GM21447 (cell line): ENCODE data around the gene PAK4.

Experiments used
- ATAC-seq: cut with Tn5 transposase; IDR thresholded peaks from one replicate; pipeline ENCODE4 v1.9.1; 2021; ENCODE audit not compliant: unreplicated experiment

PAK4 gene

GRCh38 chr19:39162441-39163043 lies 37.0 kb downstream of the PAK4 start:
- ATAC-seq: no peak

GRCh38 chr19:39163621-39164020 lies 38.0 kb downstream of the PAK4 start:
- no peak for ATAC-seq

- ATAC-seq: no peak
Measured at GRCh38 chr19:39164289-39164688, 38.7 kb downstream of the PAK4 start.

- ATAC-seq: no peak
Measured at GRCh38 chr19:39165857-39166256, 40.3 kb downstream of the PAK4 start.

- no peak for ATAC-seq
Measured at GRCh38 chr19:39166571-39167391, 41.2 kb downstream of the PAK4 start.

- ATAC-seq: no peak
Measured at GRCh38 chr19:39167461-39168257, 42.1 kb downstream of the PAK4 start.

GRCh38 chr19:39168258-39169142 lies 42.9 kb downstream of the PAK4 start:
- no peak for ATAC-seq

GRCh38 chr19:39169143-39169810 lies 43.7 kb downstream of the PAK4 start:
- no peak for ATAC-seq

- ATAC-seq: no peak
Measured at GRCh38 chr19:39170386-39171231, 45.0 kb downstream of the PAK4 start.

- no peak for ATAC-seq
Measured at GRCh38 chr19:39171479-39172465, 46.2 kb downstream of the PAK4 start.

- no peak for ATAC-seq
Measured at GRCh38 chr19:39172700-39173501, 47.3 kb downstream of the PAK4 start.

- no peak for ATAC-seq
Measured at GRCh38 chr19:39173502-39173991, 48.0 kb downstream of the PAK4 start.

- ATAC-seq: no peak
Measured at GRCh38 chr19:39174142-39174541, 48.6 kb downstream of the PAK4 start.

GRCh38 chr19:39174558-39175544 lies 49.3 kb downstream of the PAK4 start:
- ATAC-seq: no peak

- no peak for ATAC-seq
Measured at GRCh38 chr19:39175564-39175963, 50.0 kb downstream of the PAK4 start.

- no peak for ATAC-seq
Measured at GRCh38 chr19:39177110-39177699, 51.6 kb downstream of the PAK4 start.
